Fibroblast of pulmonary artery (primary cell): ENCODE measurements around the gene KCNH2.

ENCODE experiments used
- DNase-seq: peaks from one replicate; pipeline ENCODE4 v3.0.0-alpha.2; 2010; ENCODE audit warnings: low read depth
- H3K4me3 ChIP-seq: replicated peaks from 2 replicates; pipeline ENCODE4 v1.5.1; 2011; ENCODE audit warnings: low read depth, mild to moderate bottlenecking, control low read depth, low read length, moderate library complexity
- TF ChIP-seq, protein P1 (sequence below): IDR thresholded peaks from 2 replicates; pipeline ENCODE4 v1.5.1; 2011; ENCODE audit warnings: mild to moderate bottlenecking, control low read depth, low read length, inconsistent platforms; ENCODE audit errors: missing control alignments

Gene KCNH2

DNA sequence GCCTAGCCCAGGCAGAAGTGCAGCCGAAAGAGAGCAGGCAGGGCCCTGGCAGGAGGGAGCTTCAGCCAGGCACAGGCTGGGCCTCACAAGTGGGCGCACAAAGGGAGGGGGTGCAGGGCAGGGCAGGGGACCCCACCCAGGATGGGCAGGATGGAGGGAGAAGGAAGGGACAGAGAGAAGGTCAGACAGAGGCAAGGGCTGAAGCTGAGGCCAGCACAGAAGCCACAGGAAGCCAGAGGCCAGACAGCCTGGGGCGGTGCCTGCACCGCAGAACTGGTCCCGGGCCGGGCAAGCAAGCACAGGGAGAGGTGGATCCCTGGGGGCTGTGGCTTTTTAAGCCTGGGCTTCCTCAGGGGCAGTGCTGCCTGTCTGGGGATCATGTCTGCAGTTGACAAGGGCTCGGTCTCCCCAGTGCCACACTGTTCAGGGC, 29.4 kb upstream of the KCNH2 start:
- TF ChIP-seq, protein P1, sequence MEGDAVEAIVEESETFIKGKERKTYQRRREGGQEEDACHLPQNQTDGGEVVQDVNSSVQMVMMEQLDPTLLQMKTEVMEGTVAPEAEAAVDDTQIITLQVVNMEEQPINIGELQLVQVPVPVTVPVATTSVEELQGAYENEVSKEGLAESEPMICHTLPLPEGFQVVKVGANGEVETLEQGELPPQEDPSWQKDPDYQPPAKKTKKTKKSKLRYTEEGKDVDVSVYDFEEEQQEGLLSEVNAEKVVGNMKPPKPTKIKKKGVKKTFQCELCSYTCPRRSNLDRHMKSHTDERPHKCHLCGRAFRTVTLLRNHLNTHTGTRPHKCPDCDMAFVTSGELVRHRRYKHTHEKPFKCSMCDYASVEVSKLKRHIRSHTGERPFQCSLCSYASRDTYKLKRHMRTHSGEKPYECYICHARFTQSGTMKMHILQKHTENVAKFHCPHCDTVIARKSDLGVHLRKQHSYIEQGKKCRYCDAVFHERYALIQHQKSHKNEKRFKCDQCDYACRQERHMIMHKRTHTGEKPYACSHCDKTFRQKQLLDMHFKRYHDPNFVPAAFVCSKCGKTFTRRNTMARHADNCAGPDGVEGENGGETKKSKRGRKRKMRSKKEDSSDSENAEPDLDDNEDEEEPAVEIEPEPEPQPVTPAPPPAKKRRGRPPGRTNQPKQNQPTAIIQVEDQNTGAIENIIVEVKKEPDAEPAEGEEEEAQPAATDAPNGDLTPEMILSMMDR: no peak
- no peak for DNase-seq
- H3K4me3 ChIP-seq: no peak overlapping the region

DNA sequence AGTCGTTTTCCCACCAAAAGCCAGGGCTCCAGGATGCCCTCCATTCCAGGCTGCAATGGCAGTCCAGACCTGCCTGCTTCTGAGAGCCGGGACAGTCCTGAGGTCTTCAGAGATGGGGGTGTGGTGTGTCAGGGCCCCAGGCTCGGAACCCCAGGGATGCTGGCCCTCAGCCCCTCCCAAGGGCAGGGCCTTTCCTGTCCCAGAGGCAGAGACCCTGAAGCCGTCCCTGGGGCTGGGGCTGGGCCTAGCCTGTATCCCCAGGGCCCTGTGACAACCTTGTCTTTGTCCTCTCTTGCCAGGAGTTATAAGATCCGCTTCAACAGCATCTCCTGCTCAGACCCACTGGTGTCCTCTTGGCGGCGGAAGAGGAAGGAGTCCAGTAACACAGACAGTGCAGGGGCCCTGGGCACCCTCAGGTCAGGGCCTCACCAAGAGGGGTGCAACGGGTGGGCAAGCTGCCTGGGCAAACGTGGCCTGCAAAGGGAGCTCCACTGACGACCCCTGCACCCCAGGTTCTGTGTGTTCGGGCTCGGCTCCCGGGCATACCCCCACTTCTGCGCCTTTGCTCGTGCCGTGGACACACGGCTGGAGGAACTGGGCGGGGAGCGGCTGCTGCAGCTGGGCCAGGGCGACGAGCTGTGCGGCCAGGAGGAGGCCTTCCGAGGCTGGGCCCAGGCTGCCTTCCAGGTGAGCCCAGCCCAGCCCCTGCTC, 28.6 kb upstream of the KCNH2 start:
- TF ChIP-seq, protein P1: no peak
- DNase-seq: no peak
- no peak overlapping the region for H3K4me3 ChIP-seq

DNA sequence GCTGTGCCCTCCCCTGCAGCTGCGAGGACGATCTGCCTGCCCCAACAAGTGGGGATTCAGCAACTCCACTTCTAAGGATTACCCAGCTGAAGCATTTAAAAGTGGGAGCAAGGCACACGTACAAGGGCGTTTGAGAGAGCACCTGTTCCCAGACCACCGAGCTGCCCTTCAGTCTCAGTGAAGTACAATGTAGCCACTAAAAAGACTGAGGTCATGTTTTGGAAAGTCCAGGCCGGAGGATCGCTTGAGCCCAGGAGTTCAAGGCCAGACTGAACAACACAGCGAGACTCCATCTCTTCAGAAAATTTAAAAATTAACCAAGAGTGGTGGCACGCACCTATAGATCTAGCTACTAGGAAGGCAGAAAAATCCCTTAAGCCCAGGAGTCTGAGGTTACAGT, 27.4 kb upstream of the KCNH2 start:
- H3K4me3 ChIP-seq: no peak overlapping the region
- TF ChIP-seq, protein P1: no peak
- DNase-seq: no peak

DNA sequence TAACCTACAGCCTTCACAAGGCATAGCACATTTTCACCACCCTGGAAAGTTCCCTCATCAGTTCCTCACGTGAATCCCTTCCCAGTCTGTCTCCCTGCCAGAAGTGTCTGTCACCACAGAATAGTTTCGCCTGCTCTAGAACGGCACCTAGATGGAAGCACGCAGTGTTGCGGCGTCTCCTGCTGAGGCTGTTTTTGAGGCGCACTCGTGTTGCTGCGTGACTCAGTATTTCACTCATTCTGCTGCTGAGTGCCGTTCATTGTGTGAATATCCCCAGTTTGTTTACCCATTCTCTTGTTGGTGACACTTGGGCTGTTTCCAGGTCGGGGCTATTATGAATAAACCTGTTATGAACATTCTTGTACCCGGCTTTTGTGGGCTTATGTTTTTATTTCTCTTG, 25.5 kb upstream of the KCNH2 start:
- no peak overlapping the region for H3K4me3 ChIP-seq
- TF ChIP-seq, protein P1: no peak
- no peak for DNase-seq

DNA sequence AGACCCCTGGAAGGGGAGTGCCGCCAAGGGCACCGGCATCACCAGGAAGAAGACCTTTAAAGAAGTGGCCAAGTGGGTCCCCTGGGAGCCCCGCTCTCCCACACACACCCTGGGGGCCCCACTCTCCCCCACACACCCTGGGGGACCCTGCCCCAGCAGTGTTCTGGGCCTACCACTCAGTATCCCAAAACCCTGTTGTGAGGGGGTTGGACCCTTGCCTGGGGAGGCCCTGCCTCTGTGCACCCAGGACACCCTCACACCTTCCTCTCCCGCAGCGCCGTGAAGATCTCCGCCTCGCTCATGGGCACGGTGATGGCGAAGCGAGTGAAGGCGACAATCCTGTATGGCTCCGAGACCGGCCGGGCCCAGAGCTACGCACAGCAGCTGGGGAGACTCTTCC, 23.4 kb upstream of the KCNH2 start:
- DNase-seq: no peak
- no peak overlapping the region for H3K4me3 ChIP-seq
- TF ChIP-seq, protein P1: no peak

DNA sequence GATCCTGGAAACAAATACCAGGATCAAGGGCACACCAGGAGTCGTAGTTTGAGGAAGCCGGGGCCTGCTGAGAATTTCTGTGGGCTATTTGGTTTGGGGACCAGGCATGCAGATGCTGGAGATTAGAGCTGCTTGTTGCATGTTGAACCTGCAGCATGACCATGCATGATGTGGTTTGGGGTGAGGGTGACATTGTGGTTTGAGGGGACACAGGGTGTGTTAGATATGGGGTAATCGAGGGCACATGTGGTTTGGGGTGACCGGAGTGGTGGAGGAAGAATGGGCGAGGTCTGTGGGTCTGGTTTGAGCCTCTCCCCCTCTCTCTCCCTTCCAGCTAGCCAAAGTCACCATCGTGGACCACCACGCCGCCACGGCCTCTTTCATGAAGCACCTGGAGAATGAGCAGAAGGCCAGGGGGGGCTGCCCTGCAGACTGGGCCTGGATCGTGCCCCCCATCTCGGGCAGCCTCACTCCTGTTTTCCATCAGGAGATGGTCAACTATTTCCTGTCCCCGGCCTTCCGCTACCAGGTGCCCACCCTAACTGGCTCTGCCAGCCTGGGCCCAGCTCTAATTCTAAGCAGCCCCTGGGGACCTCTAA, 22.9 kb upstream of the KCNH2 start:
- H3K4me3 ChIP-seq: no peak overlapping the region
- TF ChIP-seq, protein P1: no peak
- DNase-seq: no peak
